Caco-2 (cell line): Measurements from ENCODE around the gene PPM1F. TPM values are rescaled to one million over a fixed set of nuclear protein-coding genes. Genes with fewer than 3 reads are reported as not detected.

Experiments
- BruUV-seq: library from RNA; stranded (reverse); fragments of 400-500 nt; replicated peaks from 2 replicates; lab custom pipeline; 2021; lab: Mats Ljungman, UMichigan
- CTCF ChIA-PET: fragments of 300-600 bp; sonication (Branson Sonifier 250); formaldehyde crosslinking; loops from one replicate; lab custom pipeline; 2022; ENCODE audit warnings: antibody characterized with exemption; lab: Charles Lee
- POLR2A ChIA-PET: fragments of 300-600 bp; sonication (Branson Sonifier 250); formaldehyde crosslinking; loops from one replicate; lab custom pipeline; 2022; ENCODE audit warnings: antibody characterized with exemption; lab: Charles Lee
- DNase-seq, 2 experiments: peaks; one replicate each; pipeline versions ENCODE4 v3.0.0 to v3.0.0-alpha.2; 2020 to 2022
- H3K27me3 ChIP-seq: replicated peaks from 2 replicates; pipeline ENCODE4 v1.6.0; 2011; ENCODE audit warnings: low read length; ENCODE audit not compliant: control insufficient read depth, insufficient read depth
- H3K36me3 ChIP-seq: 2 replicates; pipeline ENCODE4 v1.5.1; 2011; ENCODE audit warnings: low read length; ENCODE audit not compliant: control insufficient read depth, insufficient read depth
- H3K4me1 ChIP-seq: fragments of 250-450 bp; sonication (Bioruptor Pico); 2 replicates; pipeline ENCODE4 v1.5.1; 2020; ENCODE audit warnings: mild to moderate bottlenecking
- H3K4me3 ChIP-seq: 2 replicates; pipeline ENCODE4 v1.5.1; 2011; ENCODE audit warnings: low read depth, mild to moderate bottlenecking, control low read depth, low read length
- H3K9me3 ChIP-seq: fragments of 250-450 bp; sonication (Bioruptor Pico); 2 replicates; pipeline ENCODE4 v1.5.1; 2020; ENCODE audit warnings: mild to moderate bottlenecking, moderate library complexity
- H3K27ac Mint-ChIP-seq: one replicate; pipeline ENCODE4 v1.8.0; 2022; ENCODE audit warnings: mixed read lengths; ENCODE audit not compliant: unreplicated experiment
- H3K27me3 Mint-ChIP-seq: one replicate; pipeline ENCODE4 v1.8.0; 2022; ENCODE audit warnings: mixed read lengths; ENCODE audit not compliant: insufficient read depth, unreplicated experiment
- H3K36me3 Mint-ChIP-seq: one replicate; pipeline ENCODE4 v1.8.0; 2022; ENCODE audit warnings: mild to moderate bottlenecking, mixed read lengths; ENCODE audit not compliant: insufficient read depth, unreplicated experiment
- H3K4me1 Mint-ChIP-seq: one replicate; pipeline ENCODE4 v1.8.0; 2022; ENCODE audit warnings: low read depth, mixed read lengths; ENCODE audit not compliant: unreplicated experiment
- H3K4me3 Mint-ChIP-seq: one replicate; pipeline ENCODE4 v1.8.0; 2022; ENCODE audit warnings: mild to moderate bottlenecking, moderate library complexity, mixed read lengths; ENCODE audit not compliant: unreplicated experiment
- H3K9me3 Mint-ChIP-seq: one replicate; pipeline ENCODE4 v1.8.0; 2022; ENCODE audit warnings: mixed read lengths; ENCODE audit not compliant: unreplicated experiment
- CTCF ChIP-seq, 2 experiments: fragments of 200-600 bp in 1 of 2; IDR thresholded peaks; 1 replicate in 1 of 2; 2 replicates in 1 of 2; pipeline versions ENCODE4 v1.5.1 to v1.8.0; 2011 to 2022; ENCODE audit warnings: antibody characterized with exemption in 1 of 2, control low read depth in 1 of 2, inconsistent platforms in 1 of 2, low read depth in 1 of 2, low read length in 1 of 2, mild to moderate bottlenecking in 1 of 2, moderate library complexity in 1 of 2; ENCODE audit not compliant: insufficient read depth in 1 of 2, severe bottlenecking in 1 of 2, unreplicated experiment in 1 of 2
- intact Hi-C: fragments of 100-400 bp; cut with micrococcal nuclease; formaldehyde crosslinking; loops from one replicate; pipeline ENCODE4 v1.10.0; 2022; ENCODE audit not compliant: unreplicated experiment
- total RNA-seq: library from RNA; stranded (reverse); gene quantifications from 2 replicates; pipeline ENCODE4 v1.2.3, GENCODE V29; 2022

PPM1F gene
- total RNA-seq, 1 experiment from 2014 or later: 25.8 TPM

GRCh38 chr22:21951062-21951461, 1.6 kb downstream of the PPM1F start:
- no peaks in the 10 kb centered on the region for H3K9me3 Mint-ChIP-seq
- peaks cover 10% of the 10 kb centered on the region; the same call in 1 of the 2 replicates for H3K4me1 ChIP-seq
- CTCF ChIA-PET: no interaction called here
- POLR2A ChIA-PET: no interaction called here
- H3K36me3 ChIP-seq: no peaks in the 10 kb centered on the region
- no peaks in the 10 kb centered on the region for H3K27me3 Mint-ChIP-seq
- peaks cover 7% of the 10 kb centered on the region for H3K4me1 Mint-ChIP-seq
- no peak overlapping the region for H3K27ac Mint-ChIP-seq
- TF ChIP-seq CTCF (IDR thresholded peaks at IDR 0.05; ENCODE audit: insufficient read depth in 1 of 2, low read depth in 1 of 2, low read length in 1 of 2, severe bottlenecking in 1 of 2, unreplicated experiment in 1 of 2): no peak
- H3K4me3 ChIP-seq: no peak overlapping the region
- H3K4me3 Mint-ChIP-seq: peak overlapping the region; percentile 79
- BruUV-seq: no TSS peak
- no peak for DNase-seq
- H3K9me3 ChIP-seq: no peaks in the 10 kb centered on the region
- H3K36me3 Mint-ChIP-seq: peaks cover 6% of the 10 kb centered on the region
- intact Hi-C loops: no loop called here
- no peaks in the 10 kb centered on the region for H3K27me3 ChIP-seq

- no peak for DNase-seq
- Histone ChIP-seq H3K4me1 (peaks cover 10% of the 10 kb centered on the region; the same call in 1 of the 2 replicates), H3K9me3 (no peaks in the 10 kb centered on the region), H3K27me3 (no peaks in the 10 kb centered on the region), H3K36me3 (no peaks in the 10 kb centered on the region), H3K4me3 (no peak overlapping the region)
- Mint-ChIP-seq H3K27me3 (no peaks in the 10 kb centered on the region), H3K36me3 (peaks cover 6% of the 10 kb centered on the region), H3K9me3 (no peaks in the 10 kb centered on the region), H3K27ac (no peak overlapping the region), H3K4me3 (no peak overlapping the region), H3K4me1 (peaks cover 7% of the 10 kb centered on the region)
- BruUV-seq: no TSS peak
- intact Hi-C loops: no loop called here
- CTCF ChIA-PET: interaction anchor here (3.9 kb wide), 1 partner anchor 12 kb away, joined by 19 read pairs; no protein-coding TSS in a partner anchor
- no peak for TF ChIP-seq CTCF (IDR thresholded peaks at IDR 0.05; ENCODE audit: insufficient read depth in 1 of 2, low read depth in 1 of 2, low read length in 1 of 2, severe bottlenecking in 1 of 2, unreplicated experiment in 1 of 2)
- POLR2A ChIA-PET: no interaction called here
Measured at GRCh38 chr22:21949948-21950347, 2.7 kb downstream of the PPM1F start.

GRCh38 chr22:21949569-21949918, 3.1 kb downstream of the PPM1F start:
- DNase-seq: no peak
- intact Hi-C loops: no loop called here
- Histone ChIP-seq H3K4me3 (no peak overlapping the region), H3K27me3 (no peaks in the 10 kb centered on the region), H3K4me1 (peaks cover 10% of the 10 kb centered on the region; the same call in 1 of the 2 replicates), H3K9me3 (no peaks in the 10 kb centered on the region), H3K36me3 (no peaks in the 10 kb centered on the region)
- peaks cover 6% of the 10 kb centered on the region for H3K36me3 Mint-ChIP-seq
- H3K4me3 Mint-ChIP-seq: no peak overlapping the region
- ChIA-PET POLR2A (no interaction called here), CTCF (interaction anchor here (3.9 kb wide), 1 partner anchor 12 kb away, joined by 19 read pairs; no protein-coding TSS in a partner anchor)
- no TSS peak for BruUV-seq
- H3K27ac Mint-ChIP-seq: no peak overlapping the region
- H3K9me3 Mint-ChIP-seq: no peaks in the 10 kb centered on the region
- TF ChIP-seq CTCF (IDR thresholded peaks at IDR 0.05; ENCODE audit: insufficient read depth in 1 of 2, low read depth in 1 of 2, low read length in 1 of 2, severe bottlenecking in 1 of 2, unreplicated experiment in 1 of 2): no peak
- H3K4me1 Mint-ChIP-seq: peaks cover 7% of the 10 kb centered on the region
- no peaks in the 10 kb centered on the region for H3K27me3 Mint-ChIP-seq
